OCI-LY3 (cell line): ENCODE measurements around the gene EPHA3.

Experiments
- CTCF ChIP-seq: fragments of 200-600, 300-600 bp; sonication (generic); IDR thresholded peaks from 2 replicates; pipeline ENCODE4 v1.5.1; 2014; ENCODE audit warnings: antibody characterized with exemption, low read length, low read depth
- EZH2phosphoT487 ChIP-seq: fragments of 200-600 bp; shearing (Covaris generic); IDR thresholded peaks from 2 replicates; pipeline ENCODE4 v1.6.1; 2018; ENCODE audit warnings: antibody characterized with exemption, mixed run types, low read depth

- TF ChIP-seq CTCF = no peak
- no peak for TF ChIP-seq EZH2phosphoT487
These were observed 219.6 kb downstream of the EPHA3 start for GRCh38 chr3:89326997-89327396.
